ENCODE measurements around the gene NDUFS3. TPM values are rescaled to one million over a fixed set of nuclear protein-coding genes. Genes with fewer than 3 reads are reported as not detected.
A peak's percentile ranks its signal among the peaks of the same experiment; 100 is the strongest.
"Not testable (repeated sequence)": the region's sequence is repeated elsewhere in the genome, so short reads cannot be mapped to it uniquely, and the experiment has no call there.

The NDUFS3 gene
- 44.2 TPM for total RNA-seq

GRCh38 chr11:47578524-47579494, at the start of gene NDUFS3, which contains the start of gene KBTBD4:
Gene NDUFS3, plus strand, starts transcription at chr11:47579074. Its CDS starts 18 bp downstream, at chr11:47579092.
Gene KBTBD4, minus strand, starts transcription at chr11:47578970. Its CDS starts 19 bp downstream, at chr11:47578951.
- DNase-seq, result peak; percentile 96

- DNase-seq, result no peak
These were observed 48.9 kb upstream of the NDUFS3 start for GRCh38 chr11:47529951-47530350.

GRCh38 chr11:47530721-47531120, 48.2 kb upstream of the NDUFS3 start:
- not testable (repeated sequence) for DNase-seq

- DNase-seq, result no peak
These were observed 47.2 kb upstream of the NDUFS3 start for GRCh38 chr11:47531666-47532065.

- DNase-seq, result no peak
These were observed 46.2 kb upstream of the NDUFS3 start for GRCh38 chr11:47532597-47533213.

- no peak for DNase-seq
These were observed 45.2 kb upstream of the NDUFS3 start for GRCh38 chr11:47533690-47534151.

- no peak for DNase-seq
These were observed 44.1 kb upstream of the NDUFS3 start for GRCh38 chr11:47534704-47535251.

GRCh38 chr11:47536915-47537314, 42.0 kb upstream of the NDUFS3 start:
- no peak for DNase-seq

- DNase-seq, result no peak
These were observed 39.9 kb upstream of the NDUFS3 start for GRCh38 chr11:47538741-47539565.

GRCh38 chr11:47539681-47540039, 39.2 kb upstream of the NDUFS3 start:
- no peak for DNase-seq

GRCh38 chr11:47541070-47541469, 37.8 kb upstream of the NDUFS3 start:
- DNase-seq, result no peak

GRCh38 chr11:47545298-47545697, 33.6 kb upstream of the NDUFS3 start:
- no peak for DNase-seq

GRCh38 chr11:47546274-47546673, 32.6 kb upstream of the NDUFS3 start:
- DNase-seq, result not testable (repeated sequence)

- DNase-seq, result no peak
These were observed 28.4 kb upstream of the NDUFS3 start for GRCh38 chr11:47550288-47551047.

- DNase-seq, result no peak
These were observed 27.8 kb upstream of the NDUFS3 start for GRCh38 chr11:47551086-47551485.

GRCh38 chr11:47552056-47552565, 26.8 kb upstream of the NDUFS3 start:
- DNase-seq, result no peak

- peak; percentile 88 for DNase-seq
These were observed 26.1 kb upstream of the NDUFS3 start, which contains the start of gene CELF1 for GRCh38 chr11:47552566-47553405. Gene CELF1, minus strand, starts transcription at chr11:47553132. Its CDS starts 53,609 bp downstream, at chr11:47499523.

GRCh38 chr11:47553406-47553743, 25.5 kb upstream of the NDUFS3 start:
- peak; percentile 80 for DNase-seq

GRCh38 chr11:47557004-47557403, 21.9 kb upstream of the NDUFS3 start:
- DNase-seq, result not testable (repeated sequence)

GRCh38 chr11:47558695-47559094, 20.2 kb upstream of the NDUFS3 start:
- DNase-seq, result no peak

Data from skin of body (tissue), 2 donors.